Activated CD8-positive, alpha-beta memory T cell treated with anti-CD3 and anti-CD28 coated beads for 48 hours (primary cell): ENCODE measurements around the gene ADISSP.

Source experiments
- DNase-seq, 3 experiments: peaks; one replicate each; pipeline ENCODE4 v3.0.0-alpha.2; 2020; ENCODE audit warnings: low read depth in 2 of 3, low spot score in 2 of 3

Gene ADISSP

DNA sequence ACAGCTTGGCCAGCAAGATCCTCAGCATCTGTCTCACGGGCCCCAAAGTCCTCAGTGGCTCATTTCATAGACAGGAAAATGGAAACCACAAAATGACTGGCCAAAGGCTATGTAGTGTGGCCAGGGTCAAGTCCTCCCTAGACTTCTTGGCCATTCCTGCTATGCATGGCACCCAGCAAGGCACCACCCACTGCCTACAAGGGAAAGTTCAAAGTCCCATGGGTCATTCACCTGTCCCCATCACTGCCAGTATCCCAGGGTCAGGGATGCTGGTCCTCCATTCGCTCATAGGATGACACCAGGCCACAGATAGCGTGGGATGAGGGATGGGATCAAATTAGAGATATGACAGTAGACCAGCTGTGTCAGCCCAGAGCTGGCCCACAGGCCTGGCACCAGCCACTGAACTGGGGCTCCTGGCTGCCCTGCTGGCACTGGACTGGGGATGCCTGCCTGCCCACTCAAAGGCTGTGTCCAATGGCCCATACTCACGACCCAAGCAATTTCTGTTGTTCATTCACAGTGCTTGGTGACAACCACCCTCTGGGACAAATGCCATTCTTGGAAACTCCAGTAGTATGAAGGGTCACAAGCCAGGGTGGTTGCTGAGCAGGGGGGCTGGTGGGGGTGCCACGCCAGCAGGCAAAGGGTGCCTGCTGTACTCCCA, 11.6 kb downstream of the ADISSP start:
- DNase-seq, result no peak

DNA sequence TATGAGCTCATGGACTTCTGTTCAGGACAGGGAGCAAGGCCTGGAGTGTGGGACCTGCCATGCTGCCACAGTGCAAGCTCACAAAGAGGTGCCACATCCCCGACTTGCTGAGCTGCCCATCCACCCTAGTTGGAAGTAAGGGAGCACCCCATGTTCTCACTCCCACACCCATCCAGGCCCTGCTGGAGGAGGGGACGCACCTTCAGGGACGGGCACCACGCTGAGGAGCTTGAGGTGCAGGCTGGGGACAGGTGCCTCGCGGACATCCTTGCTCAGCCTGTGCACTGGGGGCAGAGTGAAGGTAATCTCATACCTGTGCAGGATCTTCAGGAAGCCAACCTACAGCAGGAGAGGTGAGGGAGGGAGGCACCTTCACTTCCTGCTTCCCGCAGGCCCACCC, 12.3 kb downstream of the ADISSP start:
- DNase-seq, result no peak

DNA sequence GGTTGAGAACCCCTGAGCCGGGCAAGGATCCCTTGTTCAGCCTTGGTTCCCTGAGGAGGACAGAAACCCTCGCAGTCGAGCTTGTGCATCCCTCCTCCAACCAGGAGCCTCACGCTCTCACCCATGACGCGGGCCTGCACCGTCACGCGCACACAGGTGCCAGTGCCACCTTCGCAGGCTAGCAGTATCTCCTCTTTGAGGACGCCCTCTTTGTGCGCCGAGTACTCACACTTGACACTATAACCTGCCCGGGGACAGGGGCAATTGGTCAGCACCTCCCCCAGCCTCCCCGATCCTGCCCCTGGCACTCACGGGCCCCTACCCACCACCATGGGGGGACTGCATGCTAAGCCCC, 13.3 kb downstream of the ADISSP start:
- DNase-seq, result no peak

DNA sequence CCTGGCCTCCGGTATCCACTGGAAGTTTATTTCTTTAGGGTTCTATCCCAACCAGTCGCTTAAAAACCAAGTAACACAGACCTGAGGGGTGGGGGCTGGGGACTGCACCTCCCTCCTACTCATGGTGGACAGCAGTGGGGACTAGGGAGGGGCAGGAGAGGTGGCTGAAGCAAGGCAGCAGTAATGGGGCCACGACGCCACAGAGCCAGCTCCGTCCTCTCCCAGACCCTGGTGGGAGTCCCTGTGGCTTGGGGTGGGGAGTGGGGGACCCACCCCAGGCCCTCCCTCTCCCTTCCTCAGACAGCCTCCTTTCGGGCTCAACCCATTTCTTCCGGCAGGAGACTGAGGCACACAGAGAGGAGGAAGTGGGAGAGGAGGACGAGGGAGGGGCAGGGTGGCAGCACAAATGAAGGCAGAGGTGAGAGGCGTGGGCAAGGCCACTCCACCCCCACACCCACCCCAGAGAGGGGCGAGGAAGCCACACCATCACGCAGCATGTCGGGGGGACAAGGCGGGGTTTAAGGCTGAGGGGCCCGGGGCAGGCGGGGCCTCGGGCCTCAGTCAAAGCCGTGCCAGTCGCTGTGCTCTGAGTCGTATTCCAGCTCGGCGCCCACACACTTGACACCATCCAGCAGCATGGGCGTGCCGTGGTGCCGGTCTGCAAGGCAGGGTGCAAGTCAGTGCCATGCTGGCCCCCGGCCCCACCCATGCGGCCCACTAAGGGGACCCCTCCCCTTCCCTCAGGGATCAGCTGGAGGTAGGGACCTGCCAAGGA, 13.9 kb downstream of the ADISSP start:
- DNase-seq, result no peak

DNA sequence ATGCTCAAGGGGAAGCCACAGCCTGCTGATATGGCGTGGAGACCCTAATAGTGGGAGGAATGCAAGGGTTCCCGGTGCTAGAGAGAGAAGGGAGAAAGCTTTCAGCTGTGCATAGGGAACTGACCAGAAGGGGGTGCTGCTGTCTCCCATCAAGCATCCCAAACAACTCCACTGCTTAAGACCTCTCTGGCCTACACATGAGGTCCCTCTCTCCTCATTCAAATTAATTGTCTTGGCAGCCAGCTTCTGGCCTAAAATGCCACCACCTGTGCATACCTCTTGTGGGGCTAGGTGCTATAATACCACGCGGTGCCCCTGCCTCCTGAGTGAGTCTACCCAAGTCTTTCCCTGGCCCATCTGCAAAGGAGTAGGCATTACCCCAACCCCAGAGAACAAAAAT, 14.5 kb downstream of the ADISSP start:
- no peak for DNase-seq

DNA sequence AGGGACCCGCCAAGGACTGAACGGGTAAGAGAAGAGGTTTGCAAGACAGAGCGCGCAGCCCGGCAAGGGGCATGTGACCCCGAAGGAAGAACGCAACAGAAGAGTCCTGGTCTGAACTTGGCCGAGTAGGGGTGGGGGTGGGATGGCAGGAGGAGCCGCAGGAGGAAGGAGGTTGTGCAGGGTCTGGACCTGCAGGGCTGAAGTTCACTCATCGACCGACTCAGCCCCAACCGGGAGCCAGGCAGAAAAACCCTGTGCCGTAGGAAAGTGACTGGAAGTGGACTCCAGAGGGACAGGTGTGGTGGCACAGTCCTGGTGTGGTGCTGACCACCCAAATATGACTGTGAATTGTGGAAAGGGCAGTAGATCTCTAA, 15.2 kb downstream of the ADISSP start:
- no peak for DNase-seq

DNA sequence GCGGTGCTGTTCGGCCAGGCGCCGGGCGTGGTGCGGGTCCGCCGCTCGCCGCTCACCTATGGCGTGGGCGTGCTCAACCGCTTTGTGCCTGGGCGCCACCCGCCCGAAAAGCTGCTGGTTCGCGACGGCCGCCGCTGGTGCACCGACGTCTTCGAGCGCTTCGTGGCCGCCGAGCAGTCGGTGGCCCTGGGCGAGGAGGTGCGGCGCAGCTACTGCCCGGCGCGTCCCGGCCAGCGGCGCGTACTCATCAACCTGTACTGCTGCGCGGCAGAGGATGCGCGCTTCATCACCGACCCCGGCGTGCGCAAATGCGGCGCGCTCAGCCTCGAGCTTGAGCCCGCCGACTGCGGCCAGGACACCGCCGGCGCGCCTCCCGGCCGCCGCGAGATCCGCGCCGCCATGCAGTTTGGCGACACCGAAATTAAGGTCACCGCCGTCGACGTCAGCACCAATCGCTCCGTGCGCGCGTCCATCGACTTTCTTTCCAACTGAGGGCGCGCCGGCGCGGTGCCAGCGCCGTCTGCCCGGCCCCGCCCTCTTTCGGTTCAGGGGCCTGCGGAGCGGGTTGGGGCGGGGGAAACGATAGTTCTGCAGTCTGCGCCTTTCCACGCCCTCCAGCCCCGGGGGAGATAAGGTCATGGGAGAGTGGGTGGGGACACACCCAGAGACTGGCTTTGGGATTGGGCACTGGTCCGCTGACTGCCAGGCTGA, 15.7 kb downstream of the ADISSP start:
- DNase-seq, result no peak

DNA sequence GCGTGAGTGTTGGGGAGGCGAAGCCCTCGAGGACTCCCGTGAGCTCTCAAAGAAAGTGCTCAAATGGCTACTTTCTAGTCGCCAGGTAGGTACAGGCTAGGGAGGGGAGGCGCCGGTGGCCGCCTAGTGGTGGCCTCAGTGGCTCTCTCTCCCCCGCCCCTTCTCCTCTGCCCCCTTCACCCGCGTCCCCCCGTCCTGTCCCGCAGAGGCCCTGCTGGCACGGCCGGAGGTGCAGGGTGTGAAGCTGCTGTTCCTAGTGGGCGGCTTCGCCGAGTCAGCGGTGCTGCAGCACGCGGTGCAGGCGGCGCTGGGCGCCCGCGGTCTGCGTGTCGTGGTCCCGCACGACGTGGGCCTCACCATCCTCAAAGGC, 16.3 kb downstream of the ADISSP start:
- DNase-seq, result no peak

DNA sequence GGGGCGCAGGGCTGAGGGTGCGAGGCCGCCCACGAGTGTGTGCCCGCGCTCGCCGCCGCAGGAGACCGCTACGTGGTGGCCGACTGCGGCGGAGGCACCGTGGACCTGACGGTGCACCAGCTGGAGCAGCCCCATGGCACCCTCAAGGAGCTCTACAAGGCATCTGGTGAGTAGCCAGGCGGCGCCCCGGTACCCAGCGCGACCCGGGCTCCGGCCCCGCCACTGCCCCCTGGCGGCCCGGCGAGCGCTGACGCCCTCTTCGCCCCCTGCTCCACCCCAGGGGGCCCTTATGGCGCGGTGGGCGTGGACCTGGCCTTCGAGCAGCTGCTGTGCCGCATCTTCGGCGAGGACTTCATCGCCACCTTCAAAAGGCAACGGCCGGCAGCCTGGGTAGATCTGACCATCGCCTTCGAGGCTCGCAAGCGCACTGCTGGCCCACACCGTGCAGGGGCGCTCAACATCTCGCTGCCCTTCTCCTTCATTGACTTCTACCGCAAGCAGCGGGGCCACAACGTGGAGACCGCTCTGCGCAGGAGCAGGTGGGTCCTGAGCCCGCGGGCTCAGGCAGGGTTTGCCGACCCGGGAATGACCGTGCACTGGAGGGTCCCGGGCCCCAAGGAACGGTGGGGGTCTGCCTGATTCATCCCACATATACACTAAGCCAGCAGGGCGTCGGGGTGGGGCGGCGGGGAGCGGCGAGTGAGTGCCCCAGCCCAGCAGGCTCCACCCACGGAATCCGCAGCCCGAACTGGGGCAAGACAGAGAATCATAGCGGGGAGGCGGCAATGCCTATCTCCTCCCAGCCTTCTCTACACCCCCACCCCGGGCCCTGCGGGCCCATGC, 17.6 kb downstream of the ADISSP start:
- DNase-seq, result peak in 1 of 3 experiments; percentile 27

DNA sequence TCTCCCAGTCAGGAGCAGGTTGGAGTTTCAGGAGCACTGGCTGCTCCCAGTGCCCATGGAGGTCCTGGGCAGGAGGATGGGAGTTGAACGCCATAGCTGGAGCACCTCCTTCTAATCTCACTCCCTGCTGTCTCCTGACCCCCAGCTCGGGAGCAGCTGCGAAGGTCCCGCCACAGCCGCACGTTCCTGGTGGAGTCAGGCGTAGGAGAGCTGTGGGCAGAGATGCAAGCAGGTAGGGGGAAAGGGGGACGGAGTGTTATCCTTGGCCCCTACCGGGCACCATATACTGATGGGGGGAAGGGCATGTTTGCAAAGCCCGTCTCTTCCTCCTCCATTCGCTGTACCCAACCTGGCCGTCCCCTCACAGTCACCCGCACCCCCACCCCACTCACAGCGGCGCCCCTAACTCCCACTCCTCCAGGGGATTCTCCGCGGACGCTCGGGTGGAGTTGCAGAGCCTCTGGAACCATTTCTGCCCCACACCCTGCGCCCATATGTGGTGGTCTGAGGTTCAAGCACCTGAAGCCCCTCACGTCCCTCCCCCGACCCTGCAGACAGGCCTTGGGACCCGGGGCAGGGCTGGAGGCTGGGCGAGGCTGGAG, 18.4 kb downstream of the ADISSP start:
- DNase-seq, result no peak

DNA sequence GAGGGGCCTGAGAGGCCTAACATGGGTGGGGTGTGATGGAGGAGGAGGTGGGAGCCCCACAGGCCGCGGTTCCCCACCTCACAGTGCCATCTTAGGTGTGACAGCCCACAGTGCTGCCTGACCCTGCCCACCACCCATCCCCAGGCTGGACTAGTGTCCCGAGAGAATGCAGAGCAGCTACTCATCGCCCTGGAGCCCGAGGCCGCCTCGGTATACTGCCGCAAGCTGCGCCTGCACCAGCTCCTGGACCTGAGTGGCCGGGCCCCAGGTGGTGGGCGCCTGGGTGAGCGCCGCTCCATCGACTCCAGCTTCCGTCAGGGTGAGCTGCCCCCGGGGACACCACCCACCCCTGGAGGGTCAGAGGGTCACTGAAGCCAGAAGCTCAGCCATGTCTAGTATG, 19.5 kb downstream of the ADISSP start:
- no peak for DNase-seq

DNA sequence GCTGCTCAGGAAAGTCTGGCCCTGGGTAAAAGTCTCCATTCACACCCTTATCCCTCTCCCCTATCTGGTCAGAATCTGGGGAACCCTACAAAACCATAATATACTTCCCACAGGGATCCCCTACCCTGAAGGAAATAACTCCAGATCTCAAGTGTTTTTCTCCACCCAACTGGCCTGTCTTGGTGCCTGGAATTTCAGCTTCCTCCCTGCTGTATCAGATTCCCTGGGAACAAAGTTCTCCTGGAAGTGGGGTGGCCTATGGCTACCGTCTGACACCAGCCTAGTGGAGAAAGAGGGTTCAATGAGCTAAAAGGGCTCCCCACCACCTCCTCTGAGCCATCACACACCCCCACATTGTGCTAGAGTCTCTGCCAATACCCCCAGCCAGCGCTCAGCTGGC, 20.1 kb downstream of the ADISSP start:
- DNase-seq, result no peak

DNA sequence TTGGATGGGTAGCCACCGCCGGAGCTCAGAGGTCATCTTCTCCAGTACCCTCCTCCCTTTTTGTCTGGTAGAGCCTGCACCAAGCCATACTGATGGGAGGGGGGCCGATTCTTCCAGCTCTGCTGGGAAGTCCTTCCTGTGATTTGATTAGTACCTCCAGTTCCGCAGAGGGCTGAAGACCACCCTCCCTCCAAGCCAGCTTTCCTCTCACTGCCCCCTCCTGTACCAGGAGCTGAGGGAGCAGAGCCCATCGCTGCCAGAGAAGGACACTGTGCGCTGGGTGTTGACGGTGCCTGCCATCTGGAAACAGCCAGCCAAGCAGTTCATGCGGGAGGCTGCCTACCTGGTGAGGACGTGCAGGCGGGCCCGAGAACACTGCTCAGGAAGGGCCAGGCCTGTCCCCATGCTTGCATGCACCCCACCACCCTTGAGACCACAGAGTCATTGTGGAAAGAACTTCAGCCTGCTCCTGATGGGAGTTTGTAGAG, 21.8 kb downstream of the ADISSP start:
- DNase-seq, result no peak

DNA sequence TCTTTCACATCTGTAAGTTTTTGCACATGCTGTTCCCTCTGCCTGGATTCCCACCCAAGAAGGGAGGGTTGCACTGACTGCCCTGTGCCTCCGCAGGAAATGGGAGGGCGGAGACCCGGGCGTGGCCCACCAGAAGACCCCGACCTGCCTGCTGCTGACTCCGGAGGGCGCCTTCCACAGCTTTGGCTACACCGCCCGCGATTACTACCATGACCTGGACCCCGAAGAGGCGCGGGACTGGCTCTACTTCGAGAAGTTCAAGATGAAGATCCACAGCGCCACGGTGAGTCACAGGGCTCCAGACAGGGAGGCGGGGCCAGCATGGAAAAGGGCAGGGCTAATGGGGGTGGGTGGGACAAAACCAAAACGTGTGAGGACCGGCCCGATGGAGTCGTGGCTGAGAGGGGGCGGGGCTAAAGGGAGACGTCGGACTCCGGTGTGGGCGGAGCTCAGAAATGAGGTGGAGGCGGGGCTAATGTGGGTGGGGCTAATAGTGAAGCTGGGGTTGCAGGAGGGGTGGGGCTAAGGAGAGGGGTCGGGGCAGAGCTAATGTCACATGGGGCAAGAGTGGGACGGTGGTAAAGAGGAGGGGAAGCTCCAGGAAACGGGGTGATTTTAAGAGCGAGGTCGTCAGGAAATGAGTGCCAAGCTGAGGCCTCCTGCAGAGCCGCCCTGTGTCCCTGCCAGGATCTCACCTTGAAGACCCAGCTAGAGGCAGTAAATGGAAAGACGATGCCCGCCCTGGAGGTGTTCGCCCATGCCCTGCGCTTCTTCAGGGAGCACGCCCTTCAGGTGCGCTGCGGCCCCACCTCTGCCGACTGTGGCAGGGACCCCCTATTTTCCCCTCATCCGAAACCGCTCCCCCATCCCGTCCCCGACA, 22.5 kb downstream of the ADISSP start:
- DNase-seq, result peak in 1 of 3 experiments; percentile 47

DNA sequence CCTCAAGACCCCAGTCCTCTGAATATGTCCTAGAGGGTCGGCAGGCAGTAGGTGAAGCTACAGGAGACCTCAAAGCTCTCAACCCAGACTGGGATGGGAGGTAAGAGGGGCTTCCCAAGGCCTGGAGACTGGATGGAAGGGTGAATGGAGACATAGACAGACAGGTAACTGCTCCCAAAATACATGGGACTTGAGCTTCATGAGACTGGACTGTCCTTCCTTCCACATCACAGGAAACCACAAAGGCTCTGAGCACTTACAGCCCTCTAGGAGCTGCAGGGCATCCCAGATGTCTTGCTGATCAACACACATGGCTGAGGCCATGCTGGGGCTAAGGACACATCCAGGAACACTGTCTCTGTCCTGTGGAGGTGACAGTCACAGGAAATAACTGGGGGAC, 23.5 kb downstream of the ADISSP start:
- DNase-seq, result no peak

DNA sequence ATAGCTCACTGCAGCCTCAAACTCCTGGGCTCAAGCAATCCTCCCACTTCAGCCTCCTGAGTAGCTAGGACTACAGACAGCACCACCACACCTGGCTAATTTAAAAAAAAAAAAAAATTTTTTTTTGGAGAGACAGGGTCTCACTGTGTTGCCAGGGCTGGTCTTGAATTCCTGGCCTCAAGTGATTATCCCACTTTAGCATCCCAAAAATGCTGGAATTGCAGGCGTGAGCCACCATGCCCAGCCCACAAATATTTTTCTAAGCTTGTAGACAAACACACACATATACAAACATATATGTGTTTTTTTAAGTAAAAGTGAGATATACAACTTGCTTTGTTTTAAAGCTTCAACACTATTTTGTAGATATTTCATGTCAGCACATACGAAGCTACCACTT, 24.3 kb downstream of the ADISSP start:
- no peak for DNase-seq

DNA sequence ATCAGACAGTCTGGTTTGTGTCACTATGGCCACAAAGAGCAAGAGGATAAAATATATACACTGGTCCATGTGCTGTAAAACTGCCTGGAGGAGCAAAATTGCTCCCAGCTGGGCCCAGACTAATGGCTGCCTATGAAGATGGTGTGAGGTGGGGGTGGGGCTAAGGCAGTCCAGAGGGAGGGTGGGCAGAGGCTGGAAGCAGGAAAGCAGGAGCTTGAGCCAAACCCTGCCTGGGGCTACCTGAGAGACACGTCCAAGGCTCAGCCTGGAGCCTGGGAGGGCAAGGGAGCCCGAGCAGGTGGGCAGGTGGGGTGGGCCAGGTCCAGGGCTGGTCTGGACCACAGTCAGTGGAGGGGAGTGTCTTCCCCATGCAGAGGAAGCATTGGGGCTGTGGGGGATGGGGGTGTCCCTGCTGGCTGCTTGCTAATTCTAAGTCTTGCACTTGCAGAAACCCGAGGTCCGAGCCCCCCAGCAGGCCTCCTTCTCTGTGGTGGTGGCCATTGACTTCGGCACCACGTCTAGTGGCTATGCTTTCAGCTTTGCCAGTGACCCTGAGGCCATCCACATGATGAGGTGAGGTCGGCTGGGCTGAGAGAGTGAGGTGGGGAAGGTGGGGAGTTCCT, 25.6 kb downstream of the ADISSP start:
- no peak for DNase-seq

DNA sequence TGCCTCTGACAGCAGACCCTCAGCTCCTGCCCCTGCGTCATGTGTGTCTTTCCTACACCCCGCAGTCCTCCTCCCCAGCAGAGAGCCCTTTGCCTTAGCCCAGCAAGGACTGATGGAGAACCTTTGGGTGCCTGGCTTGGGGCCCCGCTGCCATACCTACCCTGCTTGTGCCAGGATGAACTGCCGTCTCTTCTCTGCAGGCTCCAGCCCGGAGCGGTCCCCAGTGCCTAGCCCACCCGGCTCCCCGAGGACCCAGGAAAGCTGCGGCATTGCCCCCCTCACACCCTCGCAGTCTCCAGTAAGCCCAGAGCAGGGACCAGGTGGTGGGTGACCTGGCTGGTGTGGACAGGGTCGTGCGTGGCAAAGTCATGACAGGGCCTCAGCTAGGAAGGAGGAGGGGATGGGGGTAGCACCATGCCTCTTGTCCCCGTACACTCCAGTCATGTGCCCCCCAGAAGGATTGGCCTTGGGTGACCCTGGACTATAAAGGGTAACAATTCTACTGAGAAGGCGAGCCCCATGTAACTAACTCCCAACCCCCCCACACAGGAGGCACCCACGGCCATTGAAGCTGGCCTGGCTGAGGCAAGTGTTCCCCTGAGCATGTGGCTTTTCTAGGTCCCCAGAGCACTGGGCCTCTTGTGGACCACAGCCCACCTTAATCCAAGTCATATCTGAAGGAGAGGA, 26.8 kb downstream of the ADISSP start:
- no peak for DNase-seq

DNA sequence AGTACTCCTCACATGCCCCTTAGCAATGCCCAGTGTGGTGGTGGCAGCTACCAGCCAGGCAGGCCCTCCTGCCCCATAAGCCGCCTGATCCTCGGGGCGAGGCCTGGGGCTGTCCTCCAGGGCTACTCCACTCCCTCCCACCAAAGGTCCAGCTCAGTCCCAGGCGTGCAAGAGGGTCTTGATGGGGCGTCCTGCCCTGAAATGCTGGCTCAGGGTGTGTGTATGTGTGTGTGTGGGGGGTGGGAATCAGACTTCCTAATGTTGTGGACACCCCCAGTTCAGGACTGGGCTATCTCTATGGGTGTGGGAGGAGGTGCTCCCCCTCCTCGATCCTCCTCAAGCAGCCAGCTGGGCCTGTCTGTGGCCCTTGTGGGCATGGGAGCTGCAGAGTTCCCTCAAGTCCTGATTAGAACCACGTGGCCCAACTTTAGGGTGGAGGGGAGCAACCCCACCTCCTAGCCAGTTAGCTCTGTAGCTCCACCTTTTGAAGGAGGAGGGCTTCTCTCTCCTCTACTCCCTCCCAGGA, 27.6 kb downstream of the ADISSP start:
- no peak for DNase-seq
